ENCODE data around the gene SSTR5.

DNA sequence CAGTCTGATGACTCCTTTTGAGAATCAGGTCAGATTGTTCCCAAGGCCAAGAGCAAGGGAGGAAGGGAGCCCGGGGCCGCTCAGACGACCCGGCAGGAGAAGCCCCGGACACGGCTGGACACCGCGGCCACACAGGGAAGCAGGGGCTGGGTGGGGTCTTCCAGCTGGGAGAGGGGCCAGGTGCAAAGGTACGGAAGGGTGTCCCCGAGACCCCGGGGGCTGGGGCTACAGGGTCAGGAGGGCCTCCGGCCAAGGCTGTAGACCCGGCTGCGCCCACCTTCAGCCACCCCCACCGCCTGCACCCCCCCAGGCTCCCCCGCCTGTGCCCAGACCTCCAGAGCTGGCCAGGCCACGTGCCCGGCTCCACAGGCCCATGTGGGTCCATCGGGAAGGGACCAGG lies 45.4 kb downstream of the SSTR5 start:
- no peak for TF ChIP-seq CEBPB (IDR thresholded peaks at IDR 0.05; ENCODE audit: borderline replicate concordance in 1 of 2, low read depth in 2 of 2, low read length in 2 of 2)
- TF ChIP-seq, protein P1, sequence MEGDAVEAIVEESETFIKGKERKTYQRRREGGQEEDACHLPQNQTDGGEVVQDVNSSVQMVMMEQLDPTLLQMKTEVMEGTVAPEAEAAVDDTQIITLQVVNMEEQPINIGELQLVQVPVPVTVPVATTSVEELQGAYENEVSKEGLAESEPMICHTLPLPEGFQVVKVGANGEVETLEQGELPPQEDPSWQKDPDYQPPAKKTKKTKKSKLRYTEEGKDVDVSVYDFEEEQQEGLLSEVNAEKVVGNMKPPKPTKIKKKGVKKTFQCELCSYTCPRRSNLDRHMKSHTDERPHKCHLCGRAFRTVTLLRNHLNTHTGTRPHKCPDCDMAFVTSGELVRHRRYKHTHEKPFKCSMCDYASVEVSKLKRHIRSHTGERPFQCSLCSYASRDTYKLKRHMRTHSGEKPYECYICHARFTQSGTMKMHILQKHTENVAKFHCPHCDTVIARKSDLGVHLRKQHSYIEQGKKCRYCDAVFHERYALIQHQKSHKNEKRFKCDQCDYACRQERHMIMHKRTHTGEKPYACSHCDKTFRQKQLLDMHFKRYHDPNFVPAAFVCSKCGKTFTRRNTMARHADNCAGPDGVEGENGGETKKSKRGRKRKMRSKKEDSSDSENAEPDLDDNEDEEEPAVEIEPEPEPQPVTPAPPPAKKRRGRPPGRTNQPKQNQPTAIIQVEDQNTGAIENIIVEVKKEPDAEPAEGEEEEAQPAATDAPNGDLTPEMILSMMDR (IDR thresholded peaks at IDR 0.05 in 2 of 3, conservative IDR thresholded peaks at IDR 0.05 in 1 of 3; ENCODE audit: control insufficient read depth in 2 of 3, extremely low read depth in 1 of 3, insufficient read depth in 1 of 3, low read depth in 3 of 3, low read length in 3 of 3): no peak
- no peak for TF ChIP-seq POLR2A (IDR thresholded peaks at IDR 0.05; ENCODE audit: low read depth, low read length)
- no peak for TF ChIP-seq BCL11A (IDR thresholded peaks at IDR 0.05; ENCODE audit: low read depth, low read length)
- no peak for TF ChIP-seq POLR2AphosphoS5 (IDR thresholded peaks at IDR 0.05; ENCODE audit: low read length)
- TF ChIP-seq NFIC (IDR thresholded peaks at IDR 0.05; ENCODE audit: low read depth, low read length): no peak
- TF ChIP-seq HCFC1 (IDR thresholded peaks at IDR 0.05; ENCODE audit: low read length): no peak
- TF ChIP-seq WRNIP1 (IDR thresholded peaks at IDR 0.05; ENCODE audit: borderline replicate concordance, low read depth, low read length): no peak
- TF ChIP-seq, protein P2, sequence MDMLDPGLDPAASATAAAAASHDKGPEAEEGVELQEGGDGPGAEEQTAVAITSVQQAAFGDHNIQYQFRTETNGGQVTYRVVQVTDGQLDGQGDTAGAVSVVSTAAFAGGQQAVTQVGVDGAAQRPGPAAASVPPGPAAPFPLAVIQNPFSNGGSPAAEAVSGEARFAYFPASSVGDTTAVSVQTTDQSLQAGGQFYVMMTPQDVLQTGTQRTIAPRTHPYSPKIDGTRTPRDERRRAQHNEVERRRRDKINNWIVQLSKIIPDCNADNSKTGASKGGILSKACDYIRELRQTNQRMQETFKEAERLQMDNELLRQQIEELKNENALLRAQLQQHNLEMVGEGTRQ (IDR thresholded peaks at IDR 0.05; ENCODE audit: borderline replicate concordance, low read depth, low read length): no peak
- no peak for TF ChIP-seq TAF1 (IDR thresholded peaks at IDR 0.05; ENCODE audit: borderline replicate concordance, low read depth, low read length)
- TF ChIP-seq TCF12 (IDR thresholded peaks at IDR 0.05; ENCODE audit: low read depth, low read length): no peak
- no peak for TF ChIP-seq CREB1 (IDR thresholded peaks at IDR 0.05; ENCODE audit: low read depth)

All from GM12878 (cell line).